ENCODE measurements around the gene TC2N.

TC2N gene

GRCh38 chr14:91885113-91885712 is 17.9 kb upstream of the TC2N start:
- DNase-seq (ENCODE audit: low spot score): no peak
- ChIA-PET POLR2A (ENCODE audit: low non-redundant PET) (no interaction called here), CTCF (no interaction called here)
- H3K27ac ChIP-seq: no peak overlapping the region
- no peak for TF ChIP-seq CTCF (conservative IDR thresholded peaks at IDR 0.05; ENCODE audit: low read depth)

- DNase-seq (ENCODE audit: low spot score): no peak
- CTCF ChIA-PET: interaction anchor here (0.5 kb wide), 1 partner anchor 808 kb away, joined by 7 read pairs; no protein-coding TSS in a partner anchor
- H3K27ac ChIP-seq: no peak overlapping the region
- no peak for TF ChIP-seq CTCF (conservative IDR thresholded peaks at IDR 0.05; ENCODE audit: low read depth)
- POLR2A ChIA-PET (ENCODE audit: low non-redundant PET): no interaction called here
These were observed 17.3 kb upstream of the TC2N start for GRCh38 chr14:91884664-91885063.

GRCh38 chr14:91883753-91884152 is 16.4 kb upstream of the TC2N start:
- H3K27ac ChIP-seq: no peak overlapping the region
- no peak for DNase-seq (ENCODE audit: low spot score)
- ChIA-PET CTCF (interaction anchor here (0.7 kb wide), 1 partner anchor 174 kb away, joined by 4 read pairs; no protein-coding TSS in a partner anchor), POLR2A (ENCODE audit: low non-redundant PET) (interaction anchor here (0.5 kb wide), 1 partner anchor 11 kb away, joined by 3 read pairs; no protein-coding TSS in a partner anchor)
- no peak for TF ChIP-seq CTCF (conservative IDR thresholded peaks at IDR 0.05; ENCODE audit: low read depth)

- POLR2A ChIA-PET (ENCODE audit: low non-redundant PET): no interaction called here
- H3K27ac ChIP-seq: no peak overlapping the region
- CTCF ChIA-PET: interaction anchor here (0.6 kb wide), 1 partner anchor 45 kb away, joined by 4 read pairs; no protein-coding TSS in a partner anchor
- no peak for TF ChIP-seq CTCF (conservative IDR thresholded peaks at IDR 0.05; ENCODE audit: low read depth)
- DNase-seq (ENCODE audit: low spot score): no peak
These were observed 15.4 kb upstream of the TC2N start for GRCh38 chr14:91882776-91883175.

- POLR2A ChIA-PET (ENCODE audit: low non-redundant PET): no interaction called here
- CTCF ChIA-PET: interaction anchor here (0.6 kb wide), 1 partner anchor 44 kb away, joined by 4 read pairs; no protein-coding TSS in a partner anchor
- no peak for TF ChIP-seq CTCF (conservative IDR thresholded peaks at IDR 0.05; ENCODE audit: low read depth)
- H3K27ac ChIP-seq: no peak overlapping the region
- DNase-seq (ENCODE audit: low spot score): no peak
These were observed 15.0 kb upstream of the TC2N start for GRCh38 chr14:91882369-91882768.

- H3K27ac ChIP-seq: peak overlapping the region; percentile 66
- POLR2A ChIA-PET (ENCODE audit: low non-redundant PET): no interaction called here
- peak; percentile 36 for DNase-seq (ENCODE audit: low spot score)
- CTCF ChIA-PET: no interaction called here
- TF ChIP-seq CTCF (conservative IDR thresholded peaks at IDR 0.05; ENCODE audit: low read depth): no peak
These were observed 11.9 kb upstream of the TC2N start for GRCh38 chr14:91879196-91879595.

All from RWPE1 (cell line).